HG03064 (cell line): ENCODE results near the gene KLRG1.

ENCODE experiments used
- ATAC-seq: cut with Tn5 transposase; IDR thresholded peaks from one replicate; pipeline ENCODE4 v1.9.1; 2021; ENCODE audit warnings: low read depth; ENCODE audit not compliant: unreplicated experiment

Gene KLRG1

GRCh38 chr12:8989413-8989812, at the start of gene KLRG1:
Gene KLRG1, plus strand, starts transcription at chr12:8989546. Its CDS starts 90 bp downstream, at chr12:8989636.
- no peak for ATAC-seq

GRCh38 chr12:8941691-8942478, 47.5 kb upstream of the KLRG1 start:
- ATAC-seq, result no peak

GRCh38 chr12:8943565-8944186, 45.7 kb upstream of the KLRG1 start:
- ATAC-seq, result no peak

DNA sequence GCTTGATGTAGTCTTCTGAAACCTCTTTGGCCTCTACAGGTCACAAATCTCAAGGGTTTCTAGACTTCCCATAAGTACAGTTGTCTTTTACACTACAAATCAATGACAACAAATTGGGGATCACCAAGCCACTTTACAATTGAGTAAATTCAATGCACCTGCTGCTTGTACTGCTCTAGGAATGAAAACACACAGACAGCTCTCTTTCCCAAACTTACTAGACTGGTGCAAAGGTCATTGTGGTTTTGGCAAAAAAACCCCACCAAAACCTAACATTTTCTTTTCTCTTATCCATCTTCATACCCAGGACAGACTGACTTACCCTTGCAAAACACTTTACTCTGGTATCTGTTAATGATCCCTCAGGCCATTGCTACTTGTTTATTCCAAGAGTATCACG, 42.6 kb upstream of the KLRG1 start:
- no peak for ATAC-seq

DNA sequence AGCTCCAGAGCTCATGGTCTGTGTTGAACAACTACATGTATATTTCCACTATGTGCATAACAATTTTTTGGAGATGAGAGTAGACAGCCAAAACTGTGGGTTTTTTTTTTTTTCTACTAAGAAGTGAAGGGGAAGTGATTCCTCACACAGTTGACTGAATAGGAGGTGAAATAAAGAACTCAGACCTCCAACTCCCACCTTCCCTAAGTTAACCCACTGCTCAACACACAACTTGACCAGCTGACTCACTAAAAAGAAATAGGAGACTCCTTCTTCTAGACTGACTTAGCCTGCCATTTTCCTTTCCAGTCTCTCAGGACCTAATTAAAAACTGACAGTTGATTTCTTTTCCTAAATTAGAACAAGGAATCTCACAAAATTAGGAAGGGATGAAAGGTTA, 41.6 kb upstream of the KLRG1 start:
- no peak for ATAC-seq

DNA sequence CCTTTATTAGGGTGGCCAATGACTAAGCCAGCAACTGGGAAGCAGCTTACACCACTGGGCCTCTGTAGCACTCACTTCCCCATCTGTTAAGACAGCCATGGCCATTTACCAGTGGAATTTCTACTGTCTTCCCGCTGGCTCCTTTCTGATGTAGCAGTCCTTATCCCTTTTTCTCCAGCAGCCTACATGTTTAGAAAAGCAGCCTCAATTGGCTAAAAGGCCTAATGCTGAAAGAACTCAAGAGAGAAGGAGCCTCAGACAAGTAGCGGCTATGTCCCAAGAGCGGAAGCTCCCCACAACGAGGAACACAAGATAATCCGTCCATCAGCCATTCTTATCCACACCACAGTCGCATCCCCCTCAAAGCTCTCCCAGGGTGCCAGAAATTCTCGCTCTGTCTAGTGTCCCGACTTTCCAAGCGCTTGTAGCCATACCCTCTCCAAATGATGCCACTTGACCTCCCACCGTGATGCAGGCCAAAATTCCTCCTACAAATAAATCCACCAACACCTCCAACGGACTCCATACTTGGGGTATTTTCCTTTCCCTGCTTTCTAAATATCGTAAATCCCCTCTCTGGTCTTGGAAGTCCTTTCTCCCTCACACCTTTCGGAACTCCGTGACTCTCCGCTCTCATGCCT, 40.5 kb upstream of the KLRG1 start:
- no peak for ATAC-seq

GRCh38 chr12:8949342-8950220, 39.8 kb upstream of the KLRG1 start, which contains the start of gene M6PR:
Gene M6PR, minus strand, starts transcription at chr12:8949645. Its CDS starts 3,241 bp downstream, at chr12:8946404.
- peak; percentile 84 for ATAC-seq

- no peak for ATAC-seq
These were observed 39.2 kb upstream of the KLRG1 start for GRCh38 chr12:8950221-8950527.

DNA sequence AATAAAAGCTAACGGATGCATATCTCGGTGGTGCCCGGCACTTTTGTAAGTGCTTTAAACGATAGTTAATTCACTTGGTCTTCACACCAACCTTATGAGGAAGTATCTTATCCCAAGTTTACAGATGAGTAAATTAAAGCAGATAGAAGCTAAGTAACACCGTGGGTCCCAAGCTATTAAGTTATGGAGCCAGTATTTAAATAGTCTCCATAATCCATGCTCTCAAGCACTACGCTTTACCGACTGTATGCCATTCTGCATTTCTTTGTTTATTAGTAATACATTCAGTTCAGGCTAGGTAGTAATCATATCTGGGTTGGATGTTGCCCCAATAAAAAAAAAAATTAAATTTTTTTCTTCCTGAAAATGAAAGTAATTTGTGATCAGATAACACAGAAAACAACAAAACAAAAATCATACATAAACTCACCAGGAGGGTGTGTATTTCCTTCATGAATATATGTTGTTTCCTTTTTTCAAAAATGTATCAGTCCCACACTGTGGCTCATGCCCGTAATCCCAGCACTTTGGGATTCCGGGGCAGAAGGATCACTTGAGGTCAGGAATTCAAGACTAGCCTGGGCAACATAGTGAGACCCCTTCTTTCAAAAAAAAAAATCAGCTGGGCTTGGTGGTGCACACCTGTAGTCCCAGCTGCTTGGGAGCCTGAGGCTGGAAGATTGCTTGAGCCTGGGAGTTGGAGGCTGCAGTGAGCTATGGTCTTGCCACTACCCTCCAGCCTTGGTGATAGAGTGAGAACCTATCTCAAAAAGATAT, 38.5 kb upstream of the KLRG1 start:
- ATAC-seq, result no peak

- ATAC-seq, result no peak
These were observed 37.6 kb upstream of the KLRG1 start for GRCh38 chr12:8951744-8952143.

- ATAC-seq, result no peak
These were observed 35.5 kb upstream of the KLRG1 start for GRCh38 chr12:8953773-8954402.

DNA sequence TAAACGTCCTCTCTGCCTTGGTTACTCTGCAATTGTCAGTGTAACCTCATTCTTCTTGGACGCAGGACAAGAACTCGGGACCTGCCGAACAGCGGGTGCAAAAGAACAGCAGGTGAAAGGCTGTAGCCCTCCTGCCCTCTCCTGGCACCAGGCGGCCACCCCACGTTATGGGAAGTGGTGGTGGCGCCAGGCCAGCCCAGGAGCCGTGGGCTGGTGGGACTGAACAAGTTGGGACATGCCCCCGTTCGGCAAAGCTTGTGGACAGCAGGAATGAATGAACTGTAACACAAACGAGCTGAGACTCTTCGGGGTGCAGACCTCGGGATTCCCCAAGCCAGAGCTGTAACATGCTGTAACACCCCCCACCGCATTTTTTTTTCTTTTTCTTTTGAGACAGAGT, 33.3 kb upstream of the KLRG1 start:
- no peak for ATAC-seq

GRCh38 chr12:8956772-8957171, 32.6 kb upstream of the KLRG1 start:
- ATAC-seq, result no peak

- no peak for ATAC-seq
These were observed 31.8 kb upstream of the KLRG1 start for GRCh38 chr12:8957561-8957960.

- no peak for ATAC-seq
These were observed 31.3 kb upstream of the KLRG1 start for GRCh38 chr12:8958066-8958465.

- no peak for ATAC-seq
These were observed 29.2 kb upstream of the KLRG1 start for GRCh38 chr12:8960176-8960575.

- ATAC-seq, result no peak
These were observed 20.6 kb upstream of the KLRG1 start for GRCh38 chr12:8968761-8969160.

GRCh38 chr12:8969861-8970411, 19.4 kb upstream of the KLRG1 start:
- ATAC-seq, result no peak

- no peak for ATAC-seq
These were observed 18.9 kb upstream of the KLRG1 start for GRCh38 chr12:8970432-8970831.
